ENCODE measurements around the gene RNASEH1. TPM values are rescaled to one million over a fixed set of nuclear protein-coding genes. Genes with fewer than 3 reads are reported as not detected.
A peak's percentile ranks its signal among the peaks of the same experiment; 100 is the strongest.

Gene RNASEH1
- total RNA-seq, 4 donors from 2014 or later = 17.9 to 26.3 (median 23.8) TPM

GRCh38 chr2:3557639-3558204 lies 411 bp downstream of the RNASEH1 start:
- DNase-seq (ENCODE audit: low spot score) (no peak), ATAC-seq (ENCODE audit: low FRiP score) (peak; percentile 25)
- no peak for TF ChIP-seq CTCF (IDR thresholded peaks at IDR 0.05)

- DNase-seq (ENCODE audit: low spot score) (no peak), ATAC-seq (ENCODE audit: low FRiP score) (no peak)
- TF ChIP-seq CTCF (IDR thresholded peaks at IDR 0.05) = no peak
Observed at GRCh38 chr2:3553946-3554345, 4.2 kb downstream of the RNASEH1 start.

GRCh38 chr2:3547915-3548314 lies 10.2 kb downstream of the RNASEH1 start:
- DNase-seq (ENCODE audit: low spot score) (no peak), ATAC-seq (ENCODE audit: low FRiP score) (no peak)
- TF ChIP-seq CTCF (IDR thresholded peaks at IDR 0.05) = no peak

- DNase-seq (ENCODE audit: low spot score) (no peak), ATAC-seq (ENCODE audit: low FRiP score) (no peak)
- no peak for TF ChIP-seq CTCF (IDR thresholded peaks at IDR 0.05)
Observed at GRCh38 chr2:3545788-3546478, 12.2 kb downstream of the RNASEH1 start.

- ATAC-seq (ENCODE audit: low FRiP score) (no peak), DNase-seq (ENCODE audit: low spot score) (no peak)
- TF ChIP-seq CTCF (IDR thresholded peaks at IDR 0.05) = no peak
Observed at GRCh38 chr2:3543023-3543683, 15.0 kb downstream of the RNASEH1 start.

- ATAC-seq (ENCODE audit: low FRiP score) = no peak
- TF ChIP-seq CTCF (IDR thresholded peaks at IDR 0.05) = no peak
- no peak for DNase-seq (ENCODE audit: low spot score)
Observed at GRCh38 chr2:3542107-3542506, 16.0 kb downstream of the RNASEH1 start.
